ENCODE data around the gene P2RY11.
A peak's percentile ranks its signal among the peaks of the same experiment; 100 is the strongest.

The P2RY11 gene

GRCh38 chr19:10138879-10139795, 27.6 kb downstream of the P2RY11 start:
- ATAC-seq: peak; percentile 35
- TF ChIP-seq TCF4 (CRISPR knock-in tag; IDR thresholded peaks at IDR 0.05; ENCODE audit: borderline replicate concordance) (peak; percentile 94), TOX (CRISPR knock-in tag; IDR thresholded peaks at IDR 0.05; ENCODE audit: borderline replicate concordance) (no peak)
- TF ChIP-seq, protein P1, sequence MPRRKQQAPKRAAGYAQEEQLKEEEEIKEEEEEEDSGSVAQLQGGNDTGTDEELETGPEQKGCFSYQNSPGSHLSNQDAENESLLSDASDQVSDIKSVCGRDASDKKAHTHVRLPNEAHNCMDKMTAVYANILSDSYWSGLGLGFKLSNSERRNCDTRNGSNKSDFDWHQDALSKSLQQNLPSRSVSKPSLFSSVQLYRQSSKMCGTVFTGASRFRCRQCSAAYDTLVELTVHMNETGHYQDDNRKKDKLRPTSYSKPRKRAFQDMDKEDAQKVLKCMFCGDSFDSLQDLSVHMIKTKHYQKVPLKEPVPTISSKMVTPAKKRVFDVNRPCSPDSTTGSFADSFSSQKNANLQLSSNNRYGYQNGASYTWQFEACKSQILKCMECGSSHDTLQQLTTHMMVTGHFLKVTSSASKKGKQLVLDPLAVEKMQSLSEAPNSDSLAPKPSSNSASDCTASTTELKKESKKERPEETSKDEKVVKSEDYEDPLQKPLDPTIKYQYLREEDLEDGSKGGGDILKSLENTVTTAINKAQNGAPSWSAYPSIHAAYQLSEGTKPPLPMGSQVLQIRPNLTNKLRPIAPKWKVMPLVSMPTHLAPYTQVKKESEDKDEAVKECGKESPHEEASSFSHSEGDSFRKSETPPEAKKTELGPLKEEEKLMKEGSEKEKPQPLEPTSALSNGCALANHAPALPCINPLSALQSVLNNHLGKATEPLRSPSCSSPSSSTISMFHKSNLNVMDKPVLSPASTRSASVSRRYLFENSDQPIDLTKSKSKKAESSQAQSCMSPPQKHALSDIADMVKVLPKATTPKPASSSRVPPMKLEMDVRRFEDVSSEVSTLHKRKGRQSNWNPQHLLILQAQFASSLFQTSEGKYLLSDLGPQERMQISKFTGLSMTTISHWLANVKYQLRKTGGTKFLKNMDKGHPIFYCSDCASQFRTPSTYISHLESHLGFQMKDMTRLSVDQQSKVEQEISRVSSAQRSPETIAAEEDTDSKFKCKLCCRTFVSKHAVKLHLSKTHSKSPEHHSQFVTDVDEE (CRISPR knock-in tag; IDR thresholded peaks at IDR 0.05): peak; percentile 40; the same call in 1 of the 2 replicates

DNA sequence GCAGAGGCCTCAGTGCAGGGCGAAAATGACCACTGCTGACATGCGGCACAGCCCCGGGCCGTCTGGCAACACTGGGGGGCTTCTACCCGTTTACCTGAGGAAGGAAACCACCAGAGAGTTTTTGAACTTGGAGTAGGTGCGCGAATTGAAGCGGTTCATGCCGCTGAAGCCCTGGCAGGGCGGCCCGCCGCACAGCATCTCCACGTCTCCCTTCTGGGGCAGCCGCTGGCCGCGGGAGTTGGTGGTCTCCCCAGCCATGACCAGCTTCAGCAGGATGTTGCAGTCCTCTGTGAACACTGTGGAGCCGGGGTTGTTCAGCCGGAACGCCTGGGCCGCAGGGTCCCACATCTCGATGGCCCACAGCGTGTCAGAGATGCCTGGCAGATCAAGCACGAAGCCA, 28.5 kb downstream of the P2RY11 start:
- no peak for ATAC-seq
- TF ChIP-seq RARB (CRISPR knock-in tag; IDR thresholded peaks at IDR 0.05) (no peak), CSDC2 (CRISPR knock-in tag; IDR thresholded peaks at IDR 0.05) (no peak), ZC3H10 (CRISPR knock-in tag; IDR thresholded peaks at IDR 0.05) (no peak), GLIS3 (CRISPR knock-in tag; IDR thresholded peaks at IDR 0.05) (no peak), SNAI2 (CRISPR knock-in tag; IDR thresholded peaks at IDR 0.05) (no peak), BACH2 (CRISPR knock-in tag; IDR thresholded peaks at IDR 0.05; ENCODE audit: borderline replicate concordance) (no peak), ZNF70 (CRISPR knock-in tag; IDR thresholded peaks at IDR 0.05) (no peak), CSRNP3 (CRISPR knock-in tag; IDR thresholded peaks at IDR 0.05) (no peak), TOX (CRISPR knock-in tag; IDR thresholded peaks at IDR 0.05; ENCODE audit: borderline replicate concordance) (no peak), ZNF8 (CRISPR knock-in tag; IDR thresholded peaks at IDR 0.05) (no peak), PPARA (CRISPR knock-in tag; IDR thresholded peaks at IDR 0.05; ENCODE audit: borderline replicate concordance) (no peak), TCF4 (CRISPR knock-in tag; IDR thresholded peaks at IDR 0.05; ENCODE audit: borderline replicate concordance) (no peak), ZFP30 (CRISPR knock-in tag; IDR thresholded peaks at IDR 0.05) (no peak), ISL1 (CRISPR knock-in tag; IDR thresholded peaks at IDR 0.05) (no peak)

GRCh38 chr19:10141479-10141878, 30.0 kb downstream of the P2RY11 start:
- no peak for ATAC-seq

More at GRCh38 chr19:10141479-10141878, 30.0 kb downstream of the P2RY11 start:
- TF ChIP-seq ESRRG (CRISPR knock-in tag; IDR thresholded peaks at IDR 0.05): no peak
- no peak for TF ChIP-seq ISL1 (CRISPR knock-in tag; IDR thresholded peaks at IDR 0.05)
- TF ChIP-seq, protein P2, sequence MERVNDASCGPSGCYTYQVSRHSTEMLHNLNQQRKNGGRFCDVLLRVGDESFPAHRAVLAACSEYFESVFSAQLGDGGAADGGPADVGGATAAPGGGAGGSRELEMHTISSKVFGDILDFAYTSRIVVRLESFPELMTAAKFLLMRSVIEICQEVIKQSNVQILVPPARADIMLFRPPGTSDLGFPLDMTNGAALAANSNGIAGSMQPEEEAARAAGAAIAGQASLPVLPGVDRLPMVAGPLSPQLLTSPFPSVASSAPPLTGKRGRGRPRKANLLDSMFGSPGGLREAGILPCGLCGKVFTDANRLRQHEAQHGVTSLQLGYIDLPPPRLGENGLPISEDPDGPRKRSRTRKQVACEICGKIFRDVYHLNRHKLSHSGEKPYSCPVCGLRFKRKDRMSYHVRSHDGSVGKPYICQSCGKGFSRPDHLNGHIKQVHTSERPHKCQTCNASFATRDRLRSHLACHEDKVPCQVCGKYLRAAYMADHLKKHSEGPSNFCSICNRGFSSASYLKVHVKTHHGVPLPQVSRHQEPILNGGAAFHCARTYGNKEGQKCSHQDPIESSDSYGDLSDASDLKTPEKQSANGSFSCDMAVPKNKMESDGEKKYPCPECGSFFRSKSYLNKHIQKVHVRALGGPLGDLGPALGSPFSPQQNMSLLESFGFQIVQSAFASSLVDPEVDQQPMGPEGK (CRISPR knock-in tag; IDR thresholded peaks at IDR 0.05; ENCODE audit: borderline replicate concordance): no peak
- TF ChIP-seq RARB (CRISPR knock-in tag; IDR thresholded peaks at IDR 0.05): no peak
- no peak for TF ChIP-seq OSR1 (CRISPR knock-in tag; IDR thresholded peaks at IDR 0.05)
- no peak for TF ChIP-seq PPARA (CRISPR knock-in tag; IDR thresholded peaks at IDR 0.05; ENCODE audit: borderline replicate concordance)
- no peak for TF ChIP-seq ZNF565 (CRISPR knock-in tag; conservative IDR thresholded peaks at IDR 0.05; ENCODE audit: low read depth)
- no peak for TF ChIP-seq BACH2 (CRISPR knock-in tag; IDR thresholded peaks at IDR 0.05; ENCODE audit: borderline replicate concordance)
- no peak for TF ChIP-seq TCF4 (CRISPR knock-in tag; IDR thresholded peaks at IDR 0.05; ENCODE audit: borderline replicate concordance)
- no peak for TF ChIP-seq ZNF70 (CRISPR knock-in tag; IDR thresholded peaks at IDR 0.05)
- TF ChIP-seq, protein P3, sequence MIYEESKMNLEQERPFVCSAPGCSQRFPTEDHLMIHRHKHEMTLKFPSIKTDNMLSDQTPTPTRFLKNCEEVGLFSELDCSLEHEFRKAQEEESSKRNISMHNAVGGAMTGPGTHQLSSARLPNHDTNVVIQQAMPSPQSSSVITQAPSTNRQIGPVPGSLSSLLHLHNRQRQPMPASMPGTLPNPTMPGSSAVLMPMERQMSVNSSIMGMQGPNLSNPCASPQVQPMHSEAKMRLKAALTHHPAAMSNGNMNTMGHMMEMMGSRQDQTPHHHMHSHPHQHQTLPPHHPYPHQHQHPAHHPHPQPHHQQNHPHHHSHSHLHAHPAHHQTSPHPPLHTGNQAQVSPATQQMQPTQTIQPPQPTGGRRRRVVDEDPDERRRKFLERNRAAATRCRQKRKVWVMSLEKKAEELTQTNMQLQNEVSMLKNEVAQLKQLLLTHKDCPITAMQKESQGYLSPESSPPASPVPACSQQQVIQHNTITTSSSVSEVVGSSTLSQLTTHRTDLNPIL (CRISPR knock-in tag; IDR thresholded peaks at IDR 0.05; ENCODE audit: low read depth): no peak
- TF ChIP-seq TOX (CRISPR knock-in tag; IDR thresholded peaks at IDR 0.05; ENCODE audit: borderline replicate concordance): no peak
- TF ChIP-seq SNAI2 (CRISPR knock-in tag; IDR thresholded peaks at IDR 0.05): no peak
- TF ChIP-seq CSRNP3 (CRISPR knock-in tag; IDR thresholded peaks at IDR 0.05): no peak
- no peak for TF ChIP-seq CSDC2 (CRISPR knock-in tag; IDR thresholded peaks at IDR 0.05)
- no peak for TF ChIP-seq ARNTL (CRISPR knock-in tag; IDR thresholded peaks at IDR 0.05; ENCODE audit: borderline replicate concordance, low read depth)
